Esophagus squamous epithelium (tissue), 5 donors: ENCODE data around the gene FOXO4. TPM values are rescaled to one million over a fixed set of nuclear protein-coding genes. Genes with fewer than 3 reads are reported as not detected.
A peak's percentile ranks its signal among the peaks of the same experiment; 100 is the strongest.

Source experiments
- DNase-seq: peaks from one replicate; lab custom pipeline; 2025; lab: John Stamatoyannopoulos, UW
- H3K27ac ChIP-seq, 4 donors: fragments of 200-600 bp; sonication (generic); one replicate each; pipeline ENCODE4 v1.5.1; 2016 to 2019; ENCODE audit warnings: mild to moderate bottlenecking in 1 of 4
- H3K27me3 ChIP-seq, 4 donors: fragments of 200-600 bp; sonication (generic); 1 replicate in 3 of 4; 2 replicates in 1 of 4; pipeline versions ENCODE4 v1.5.1 to v1.6.0; 2017 to 2021; ENCODE audit warnings: antibody characterized with exemption in 1 of 4
- H3K36me3 ChIP-seq, 3 donors: fragments of 200-600 bp; sonication (generic); one replicate each; pipeline ENCODE4 v1.5.1; 2016 to 2019
- H3K4me1 ChIP-seq, 3 donors: fragments of 200-600 bp; sonication (generic); one replicate each; pipeline ENCODE4 v1.5.1; 2017 to 2019
- H3K4me3 ChIP-seq, 4 donors: fragments of 200-600 bp; sonication (generic); 1 replicate in 3 of 4; 2 replicates in 1 of 4; pipeline ENCODE4 v1.5.1; 2016 to 2019; ENCODE audit warnings: mild to moderate bottlenecking in 2 of 4, moderate library complexity in 1 of 4
- H3K9me3 ChIP-seq, 3 donors: fragments of 200-600 bp; sonication (generic); one replicate each; pipeline ENCODE4 v1.5.1; 2016 to 2019
- POLR2A ChIP-seq, 4 donors: fragments of 450-650 bp; IDR thresholded peaks; one replicate each; pipeline ENCODE4 v1.6.1; 2017; ENCODE audit warnings: antibody characterized with exemption in 4 of 4, mild to moderate bottlenecking in 4 of 4, moderate library complexity in 3 of 4
- WGBS, 2 donors: methylation state at CpG; one replicate each; pipeline ENCODE4 v1.1.5; 2018; 5-methylcytosine and 5-hydroxymethylcytosine counted together
- intact Hi-C: fragments of 100-400 bp; cut with DNase I; formaldehyde crosslinking; loops from one replicate; pipeline ENCODE4 v1.15.0; 2022
- total RNA-seq, 4 donors: library from RNA; depleted of rRNA; stranded (reverse); fragments of >200 nt; gene quantifications; one replicate each; pipeline ENCODE4 v1.1.0, GENCODE V29; 2016
- TF ChIP-seq, protein P1 (sequence below), 6 experiments: fragments of 450-650 bp in 4 of 6; fragments of 200-600 bp in 2 of 6; sonication (generic) in 2 of 6; IDR thresholded peaks; one replicate each; pipeline ENCODE4 v1.5.1; 2016 to 2019; ENCODE audit warnings: antibody characterized with exemption in 6 of 6, mild to moderate bottlenecking in 4 of 6, moderate library complexity in 4 of 6
- donor health status: DM: yes; HTN: yes; CAD: no.

Gene FOXO4
- total RNA-seq, 4 donors from 2014 or later = 4.8 to 17.7 (median 13.2) TPM

DNA sequence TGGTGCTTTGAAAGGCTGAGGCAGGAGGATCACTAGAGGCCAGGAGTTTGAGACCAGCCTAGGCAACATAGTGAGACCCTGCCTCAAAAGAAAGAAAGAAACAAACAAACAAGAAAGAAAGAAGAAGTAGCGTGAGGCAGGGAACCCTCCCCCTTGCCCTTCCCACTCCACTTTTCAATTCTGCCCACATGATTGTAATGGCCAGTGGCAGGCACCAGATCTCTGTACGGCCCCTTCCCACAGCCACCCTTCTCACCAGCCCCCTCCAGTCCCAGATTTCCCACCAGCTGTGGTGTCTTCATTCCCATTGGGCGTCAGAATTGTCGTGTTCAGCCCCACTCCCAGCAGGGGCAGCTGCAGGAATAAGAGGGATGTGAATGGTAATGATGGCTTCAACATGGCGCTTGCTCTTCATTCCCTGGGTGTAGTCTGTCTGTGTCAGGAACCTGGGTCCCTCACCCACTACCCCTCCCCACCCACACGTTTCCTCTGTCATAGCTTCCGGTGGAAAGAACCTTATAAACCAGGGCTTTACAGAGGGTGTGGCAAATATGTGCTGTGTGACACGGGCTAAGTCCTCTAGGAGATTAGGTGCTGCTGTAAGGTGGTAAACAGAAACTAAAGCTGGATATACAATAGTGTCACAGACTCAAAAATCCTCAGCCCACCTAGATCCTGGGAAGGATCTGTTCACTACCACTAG is 15.6 kb downstream of the FOXO4 start, which contains the start of gene IL2RG:
Gene IL2RG, minus strand, starts transcription at position 437 of the 703 bp plus-strand sequence. Its CDS starts 38 bp downstream, at position 399.
- 50 to 69% methylated on average over 2 to 8 of the region's 8 CpGs for WGBS, 2 donors
- Histone ChIP-seq H3K4me3 (peak within 1 kb of the TSS in 3 of 4 donors; percentile 0 to 52 (median 24)), H3K27me3 (no peaks in the 10 kb centered on the region), H3K9me3 (no peaks in the 10 kb centered on the region), H3K4me1 (no peaks in the 10 kb centered on the region), H3K36me3 (no peaks in the 10 kb centered on the region), H3K27ac (peak within 1 kb of the TSS; percentile 45 to 69 (median 56))
- peak; percentile 6 for DNase-seq
- intact Hi-C loops = no loop called here
- peak in 2 of 4 donors; percentile 37 to 80 for TF ChIP-seq POLR2A (IDR thresholded peaks at IDR 0.05)
- TF ChIP-seq, protein P1, sequence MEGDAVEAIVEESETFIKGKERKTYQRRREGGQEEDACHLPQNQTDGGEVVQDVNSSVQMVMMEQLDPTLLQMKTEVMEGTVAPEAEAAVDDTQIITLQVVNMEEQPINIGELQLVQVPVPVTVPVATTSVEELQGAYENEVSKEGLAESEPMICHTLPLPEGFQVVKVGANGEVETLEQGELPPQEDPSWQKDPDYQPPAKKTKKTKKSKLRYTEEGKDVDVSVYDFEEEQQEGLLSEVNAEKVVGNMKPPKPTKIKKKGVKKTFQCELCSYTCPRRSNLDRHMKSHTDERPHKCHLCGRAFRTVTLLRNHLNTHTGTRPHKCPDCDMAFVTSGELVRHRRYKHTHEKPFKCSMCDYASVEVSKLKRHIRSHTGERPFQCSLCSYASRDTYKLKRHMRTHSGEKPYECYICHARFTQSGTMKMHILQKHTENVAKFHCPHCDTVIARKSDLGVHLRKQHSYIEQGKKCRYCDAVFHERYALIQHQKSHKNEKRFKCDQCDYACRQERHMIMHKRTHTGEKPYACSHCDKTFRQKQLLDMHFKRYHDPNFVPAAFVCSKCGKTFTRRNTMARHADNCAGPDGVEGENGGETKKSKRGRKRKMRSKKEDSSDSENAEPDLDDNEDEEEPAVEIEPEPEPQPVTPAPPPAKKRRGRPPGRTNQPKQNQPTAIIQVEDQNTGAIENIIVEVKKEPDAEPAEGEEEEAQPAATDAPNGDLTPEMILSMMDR (IDR thresholded peaks at IDR 0.05) = no peak

DNA sequence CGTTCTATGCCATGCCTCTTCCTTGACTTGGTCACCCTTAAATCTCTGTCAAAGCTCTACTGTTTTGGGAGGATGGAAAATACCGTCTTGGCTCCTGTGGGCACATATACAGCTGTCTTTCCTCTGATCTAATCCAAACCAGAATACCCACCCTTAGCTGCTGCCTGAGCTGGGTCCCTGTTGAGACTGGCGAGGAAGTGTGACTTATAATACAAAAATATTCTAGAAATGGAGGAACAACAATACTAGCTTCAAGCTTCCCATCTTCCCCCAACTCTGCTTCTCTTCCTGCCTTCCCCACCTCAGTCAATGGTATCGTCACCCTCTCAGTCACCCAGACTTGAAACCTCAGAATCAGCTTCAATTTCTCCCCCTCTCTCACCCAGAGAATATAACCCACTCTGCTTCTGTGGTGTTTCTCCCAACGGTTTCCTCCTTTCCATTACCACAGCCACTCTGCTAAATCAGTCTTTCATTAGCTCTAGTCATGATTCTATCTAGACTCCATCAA is 16.3 kb downstream of the FOXO4 start:
- intact Hi-C loops = no loop called here
- no peak for TF ChIP-seq POLR2A (IDR thresholded peaks at IDR 0.05)
- TF ChIP-seq, protein P1 (IDR thresholded peaks at IDR 0.05) = no peak
- WGBS, 2 donors = 47 to 48% methylated on average over 5 of the region's 5 CpGs
- Histone ChIP-seq H3K4me3 (peak overlapping the region in 2 of 4 donors; percentile 24 to 52), H3K36me3 (no peaks in the 10 kb centered on the region), H3K27me3 (no peaks in the 10 kb centered on the region), H3K4me1 (no peaks in the 10 kb centered on the region), H3K9me3 (no peaks in the 10 kb centered on the region), H3K27ac (peak overlapping the region; percentile 45 to 69 (median 56))
- DNase-seq = no peak

DNA sequence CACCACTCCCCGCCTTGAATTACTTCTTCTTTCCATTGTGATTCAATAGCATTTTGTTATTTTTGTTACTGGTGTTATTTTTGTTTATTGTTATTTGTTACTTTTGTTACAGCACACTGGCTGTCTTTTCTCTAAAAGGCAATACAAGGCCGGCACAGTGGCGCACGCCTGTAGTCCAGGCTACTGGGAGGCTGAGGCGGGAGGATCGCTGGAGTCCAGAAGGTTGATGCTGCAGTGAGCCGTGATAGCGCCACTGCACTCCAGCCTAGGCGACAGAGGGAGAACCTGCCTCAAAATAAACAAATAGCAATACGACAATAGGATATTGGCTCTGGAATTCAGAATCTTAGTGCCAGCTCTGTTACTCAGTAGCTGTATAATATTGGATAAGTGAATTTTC is 21.7 kb downstream of the FOXO4 start:
- H3K4me1 ChIP-seq = peaks cover 0 to 19% (median 4%) of the 10 kb centered on the region in 3 donors
- no peak overlapping the region for H3K4me3 ChIP-seq
- H3K36me3 ChIP-seq = peaks cover 0 to 20% (median 0%) of the 10 kb centered on the region in 3 donors
- no peaks in the 10 kb centered on the region for H3K9me3 ChIP-seq
- DNase-seq = no peak
- H3K27ac ChIP-seq = peak overlapping the region in 1 of 4 donors; percentile 90
- WGBS, 2 donors = 80 to 81% methylated on average over 2 to 8 of the region's 10 CpGs
- intact Hi-C loops = no loop called here
- H3K27me3 ChIP-seq = no peaks in the 10 kb centered on the region
- TF ChIP-seq, protein P1 (IDR thresholded peaks at IDR 0.05) = no peak
- no peak for TF ChIP-seq POLR2A (IDR thresholded peaks at IDR 0.05)

DNA sequence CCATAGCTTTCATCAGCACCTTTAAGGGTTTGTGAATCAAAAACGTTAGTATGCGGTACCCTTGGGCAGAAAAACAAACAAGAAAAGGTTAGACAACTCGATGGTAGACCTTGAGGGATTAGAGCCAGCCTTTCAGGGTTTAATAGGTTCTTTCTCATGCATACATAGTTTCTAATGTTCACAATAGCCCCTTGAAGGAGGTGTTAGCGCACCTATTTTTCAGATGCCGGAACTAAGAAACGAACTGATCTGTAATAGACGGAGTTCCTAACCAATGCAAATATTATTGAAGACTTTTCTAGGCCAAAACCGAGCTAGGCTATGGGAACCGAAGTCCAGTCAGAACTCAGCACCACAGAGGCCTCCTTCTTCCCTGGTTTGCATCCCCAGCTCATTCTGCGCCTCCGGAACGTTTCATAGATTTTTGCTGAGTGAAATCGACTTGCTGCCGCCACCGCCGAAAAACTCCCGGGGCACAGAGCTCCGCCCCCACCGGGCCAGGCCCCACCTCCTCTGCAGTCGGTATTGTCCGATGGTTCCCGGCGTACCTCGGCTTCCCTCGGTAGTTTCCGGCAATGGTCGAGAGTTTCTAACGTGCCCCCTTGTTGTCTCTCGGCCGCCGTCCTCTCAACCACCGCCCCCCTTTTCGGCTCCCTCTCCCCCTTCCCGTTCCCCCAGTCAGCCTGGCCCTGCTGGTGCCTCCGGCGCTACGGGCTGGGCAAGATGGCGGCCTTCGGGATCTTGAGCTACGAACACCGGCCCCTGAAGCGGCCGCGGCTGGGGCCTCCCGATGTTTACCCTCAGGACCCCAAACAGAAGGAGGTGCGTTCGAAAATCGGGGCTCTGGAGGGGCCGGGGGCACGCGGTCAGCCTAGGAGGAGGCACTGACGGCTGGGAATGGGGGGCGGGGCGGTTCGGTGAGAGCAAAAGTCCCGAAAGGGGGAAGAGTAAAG is 22.7 kb downstream of the FOXO4 start, which contains the start of gene MED12:
Gene MED12, plus strand, starts transcription at position 565 of the 953 bp plus-strand sequence. Its CDS starts 159 bp downstream, at position 724.
- DNase-seq = peak; percentile 22
- Histone ChIP-seq H3K4me3 (peak within 1 kb of the TSS; percentile 55 to 77 (median 70)), H3K9me3 (no peaks in the 10 kb centered on the region), H3K27ac (peak within 1 kb of the TSS; percentile 83 to 94 (median 88)), H3K4me1 (peaks cover 0 to 19% (median 4%) of the 10 kb centered on the region in 3 donors), H3K27me3 (no peaks in the 10 kb centered on the region), H3K36me3 (peaks cover 0 to 30% (median 0%) of the 10 kb centered on the region in 3 donors)
- intact Hi-C loops = no loop called here
- TF ChIP-seq, protein P1 (IDR thresholded peaks at IDR 0.05) = no peak
- peak in 1 of 4 donors; percentile 44 for TF ChIP-seq POLR2A (IDR thresholded peaks at IDR 0.05)
- WGBS, 2 donors = 5 to 32% methylated on average over 13 to 34 of the region's 56 CpGs
